OCI-LY7 (cell line): ENCODE data around the gene MLPH. TPM values are rescaled to one million over a fixed set of nuclear protein-coding genes. Genes with fewer than 3 reads are reported as not detected.

Source experiments
- BruUV-seq: library from RNA; stranded (reverse); fragments of 400-500 nt; replicated peaks from 2 replicates; lab custom pipeline; 2021; lab: Mats Ljungman, UMichigan
- CTCF ChIA-PET: fragments of 300-600 bp; sonication (Branson Sonifier 250); formaldehyde crosslinking; loops from one replicate; lab custom pipeline; 2022; ENCODE audit warnings: antibody characterized with exemption; ENCODE audit not compliant: unreplicated experiment; lab: Charles Lee
- POLR2A ChIA-PET: fragments of 300-600 bp; sonication (Branson Sonifier 250); formaldehyde crosslinking; loops from one replicate; lab custom pipeline; 2022; ENCODE audit warnings: antibody characterized with exemption; lab: Charles Lee
- DNase-seq: peaks from one replicate; pipeline ENCODE4 v3.0.0-alpha.2; 2015; ENCODE audit warnings: low spot score
- H2AFZ ChIP-seq: fragments of 200-600 bp; sonication (generic), shearing (Covaris generic); 2 replicates; pipeline ENCODE4 v1.6.1; 2014; ENCODE audit warnings: mild to moderate bottlenecking, antibody characterized with exemption, low read length, moderate library complexity
- H3K27ac ChIP-seq: fragments of 200-600 bp; sonication (generic); 2 replicates; pipeline ENCODE4 v1.5.1; 2014; ENCODE audit warnings: mixed run types, low read depth, mild to moderate bottlenecking, moderate library complexity, low read length, inconsistent platforms; ENCODE audit not compliant: poor library complexity, severe bottlenecking
- H3K36me3 ChIP-seq: fragments of 200-600 bp; sonication (generic); 2 replicates; pipeline ENCODE4 v1.6.1; 2014; ENCODE audit warnings: mild to moderate bottlenecking, antibody characterized with exemption, low read length, moderate library complexity, mixed read lengths; ENCODE audit not compliant: insufficient read depth
- H3K4me1 ChIP-seq: fragments of 200-600 bp; sonication (generic); 2 replicates; pipeline ENCODE4 v1.5.1; 2014; ENCODE audit warnings: mild to moderate bottlenecking, low read length; ENCODE audit not compliant: insufficient read depth, poor library complexity, severe bottlenecking
- H3K4me2 ChIP-seq: fragments of 200-600 bp; sonication (generic); 2 replicates; pipeline ENCODE4 v1.6.1; 2014; ENCODE audit warnings: mild to moderate bottlenecking, low read length
- H3K4me3 ChIP-seq: fragments of 200-600 bp; sonication (generic); 2 replicates; pipeline ENCODE4 v1.5.1; 2014; ENCODE audit warnings: mild to moderate bottlenecking, low read depth, low read length; ENCODE audit not compliant: poor library complexity, severe bottlenecking
- H3K79me2 ChIP-seq: fragments of 200-600 bp; sonication (generic); 2 replicates; pipeline ENCODE4 v1.6.1; 2016; ENCODE audit warnings: low read depth, mild to moderate bottlenecking, low read length, moderate library complexity, mixed read lengths; ENCODE audit not compliant: insufficient read depth
- H3K9me2 ChIP-seq: fragments of 200-600 bp; sonication (generic); 2 replicates; pipeline ENCODE4 v1.6.1; 2016; ENCODE audit warnings: mild to moderate bottlenecking, low read length, mixed read lengths; ENCODE audit not compliant: insufficient read depth
- H3K9me3 ChIP-seq: fragments of 200-600 bp; sonication (generic); 2 replicates; pipeline ENCODE4 v1.6.1; 2014; ENCODE audit warnings: mild to moderate bottlenecking, mixed run types, low read length, mixed read lengths
- H4K20me1 ChIP-seq: fragments of 200-600 bp; sonication (generic); 2 replicates; pipeline ENCODE4 v1.6.1; 2014; ENCODE audit warnings: mild to moderate bottlenecking, antibody characterized with exemption, low read length, moderate library complexity, mixed read lengths; ENCODE audit not compliant: insufficient read depth
- CTCF ChIP-seq: fragments of 200-600 bp; sonication (generic); conservative IDR thresholded peaks from 2 replicates; pipeline ENCODE4 v1.5.1; 2014; ENCODE audit warnings: mild to moderate bottlenecking, antibody characterized with exemption, low read length, moderate library complexity, mixed read lengths
- EZH2phosphoT487 ChIP-seq: fragments of 200-600 bp; sonication (generic); IDR thresholded peaks from 2 replicates; pipeline ENCODE4 v1.6.1; 2018; ENCODE audit warnings: low read depth, borderline replicate concordance, mild to moderate bottlenecking, mixed run types, antibody characterized with exemption, low read length, moderate library complexity, mixed read lengths
- intact Hi-C: fragments of 100-400 bp; cut with micrococcal nuclease; formaldehyde crosslinking; loops from one replicate; pipeline ENCODE4 v1.10.0; 2022; ENCODE audit not compliant: unreplicated experiment
- total RNA-seq, 2 experiments: library from RNA; depleted of rRNA in 1 of 2; stranded (reverse); fragments of >200 nt in 1 of 2; shearing (Covaris generic) in 1 of 2; gene quantifications; 2 replicates each; pipeline ENCODE4 v1.2.3, GENCODE V29; 2014 to 2022

The MLPH gene
- total RNA-seq, 2 experiments from 2014 or later: not detected

GRCh38 chr2:237441605-237442274 is 45.3 kb upstream of the MLPH start:
- Histone ChIP-seq H3K79me2 (no peaks in the 10 kb centered on the region), H3K4me2 (no peak overlapping the region), H3K9me3 (no peaks in the 10 kb centered on the region), H3K9me2 (no peaks in the 10 kb centered on the region), H3K4me1 (no peaks in the 10 kb centered on the region), H3K36me3 (no peaks in the 10 kb centered on the region), H4K20me1 (no peaks in the 10 kb centered on the region), H3K4me3 (no peak overlapping the region), H3K27ac (no peak overlapping the region), H2AFZ (no peak overlapping the region)
- DNase-seq: no peak
- no TSS peak for BruUV-seq
- intact Hi-C loops: no loop called here
- TF ChIP-seq CTCF (no peak), EZH2phosphoT487 (no peak)
- ChIA-PET POLR2A (interaction anchor here (0.6 to 1.0 kb wide), 3 partner anchors 30 to 324 kb away, joined by 3 read pairs; no protein-coding TSS in a partner anchor), CTCF (no interaction called here)

GRCh38 chr2:237444071-237444470 is 43.0 kb upstream of the MLPH start:
- Histone ChIP-seq H4K20me1 (no peaks in the 10 kb centered on the region), H3K4me2 (no peak overlapping the region), H3K36me3 (no peaks in the 10 kb centered on the region), H3K4me3 (no peak overlapping the region), H3K9me3 (no peaks in the 10 kb centered on the region), H3K4me1 (no peaks in the 10 kb centered on the region), H2AFZ (no peak overlapping the region), H3K79me2 (no peaks in the 10 kb centered on the region), H3K27ac (no peak overlapping the region), H3K9me2 (no peaks in the 10 kb centered on the region)
- POLR2A ChIA-PET: no interaction called here
- intact Hi-C loops: no loop called here
- BruUV-seq: no TSS peak
- TF ChIP-seq CTCF: no peak
- TF ChIP-seq EZH2phosphoT487: no peak
- CTCF ChIA-PET: interaction anchor here (1.1 kb wide), 1 partner anchor 27 kb away, joined by 3 read pairs; no protein-coding TSS in a partner anchor
- DNase-seq: no peak

- DNase-seq: no peak
- H3K36me3 ChIP-seq: no peaks in the 10 kb centered on the region
- ChIA-PET CTCF (no interaction called here), POLR2A (no interaction called here)
- H3K4me1 ChIP-seq: no peaks in the 10 kb centered on the region
- no peak for TF ChIP-seq CTCF
- TF ChIP-seq EZH2phosphoT487: no peak
- no peak overlapping the region for H3K27ac ChIP-seq
- H2AFZ ChIP-seq: no peak overlapping the region
- no TSS peak for BruUV-seq
- no peak overlapping the region for H3K4me2 ChIP-seq
- intact Hi-C loops: no loop called here
- no peaks in the 10 kb centered on the region for H3K79me2 ChIP-seq
- H3K9me3 ChIP-seq: no peaks in the 10 kb centered on the region
- H3K4me3 ChIP-seq: no peak overlapping the region
- H4K20me1 ChIP-seq: no peaks in the 10 kb centered on the region
- H3K9me2 ChIP-seq: no peaks in the 10 kb centered on the region
These were observed 41.3 kb upstream of the MLPH start for GRCh38 chr2:237445611-237446337.
